Activated CD4-positive, alpha-beta T cell treated with anti-CD3 and anti-CD28 coated beads, Interleukin-2, Interleukin-4, amounts not matched to agents 100 ng/mL and 50 ng/mL, durations not matched to agents 16 hours and 8 hours (primary cell): ENCODE measurements around the gene CDH8.

Source experiments
- DNase-seq: peaks from one replicate; pipeline ENCODE4 v3.0.0-alpha.2; 2020; ENCODE audit warnings: low spot score

Gene CDH8

GRCh38 chr16:62036101-62036801 is at the start of gene CDH8:
CDH8 (minus strand) TSS chr16:62036438; CDS start chr16:62021403, 15,035 bp downstream.
- no peak for DNase-seq

GRCh38 chr16:62079236-62079635 is 43.0 kb upstream of the CDH8 start:
- no peak for DNase-seq

- no peak for DNase-seq
Observed at GRCh38 chr16:62077998-62078397, 41.8 kb upstream of the CDH8 start.

GRCh38 chr16:62076886-62077285 is 40.6 kb upstream of the CDH8 start:
- no peak for DNase-seq

- peak; percentile 3 for DNase-seq
Observed at GRCh38 chr16:62068747-62069146, 32.5 kb upstream of the CDH8 start.

GRCh38 chr16:62067981-62068380 is 31.7 kb upstream of the CDH8 start:
- no peak for DNase-seq

- DNase-seq, result no peak
Observed at GRCh38 chr16:62067182-62067581, 30.9 kb upstream of the CDH8 start.

GRCh38 chr16:62066747-62067146 is 30.5 kb upstream of the CDH8 start:
- DNase-seq, result no peak

- DNase-seq, result no peak
Observed at GRCh38 chr16:62064173-62064572, 27.9 kb upstream of the CDH8 start.

GRCh38 chr16:62060089-62060488 is 23.9 kb upstream of the CDH8 start:
- no peak for DNase-seq

GRCh38 chr16:62059527-62059926 is 23.3 kb upstream of the CDH8 start:
- no peak for DNase-seq

GRCh38 chr16:62058412-62058811 is 22.2 kb upstream of the CDH8 start:
- DNase-seq, result no peak

GRCh38 chr16:62051942-62052341 is 15.7 kb upstream of the CDH8 start:
- no peak for DNase-seq

- DNase-seq, result no peak
Observed at GRCh38 chr16:62050793-62051192, 14.6 kb upstream of the CDH8 start.

GRCh38 chr16:62046801-62047200 is 10.6 kb upstream of the CDH8 start:
- no peak for DNase-seq

GRCh38 chr16:62041401-62041800 is 5.2 kb upstream of the CDH8 start:
- no peak for DNase-seq

GRCh38 chr16:62038646-62039045 is 2.4 kb upstream of the CDH8 start:
- DNase-seq, result no peak

- DNase-seq, result no peak
Observed at GRCh38 chr16:62038225-62038624, 2.0 kb upstream of the CDH8 start.

- DNase-seq, result no peak
Observed at GRCh38 chr16:62036802-62037135, 531 bp upstream of the CDH8 start.

GRCh38 chr16:62035115-62036092 is 834 bp downstream of the CDH8 start:
- no peak for DNase-seq

- DNase-seq, result no peak
Observed at GRCh38 chr16:62034231-62035114, 1.8 kb downstream of the CDH8 start.

- DNase-seq, result no peak
Observed at GRCh38 chr16:62033065-62033464, 3.2 kb downstream of the CDH8 start.
